NCI-H510A treated with DMSO at 0.1 percent for 48 hours (cell line): ENCODE results near the gene REG3A.

ENCODE experiments used
- DNase-seq: peaks from one replicate; lab custom pipeline; 2025; lab: John Stamatoyannopoulos, UW

The REG3A gene

DNA sequence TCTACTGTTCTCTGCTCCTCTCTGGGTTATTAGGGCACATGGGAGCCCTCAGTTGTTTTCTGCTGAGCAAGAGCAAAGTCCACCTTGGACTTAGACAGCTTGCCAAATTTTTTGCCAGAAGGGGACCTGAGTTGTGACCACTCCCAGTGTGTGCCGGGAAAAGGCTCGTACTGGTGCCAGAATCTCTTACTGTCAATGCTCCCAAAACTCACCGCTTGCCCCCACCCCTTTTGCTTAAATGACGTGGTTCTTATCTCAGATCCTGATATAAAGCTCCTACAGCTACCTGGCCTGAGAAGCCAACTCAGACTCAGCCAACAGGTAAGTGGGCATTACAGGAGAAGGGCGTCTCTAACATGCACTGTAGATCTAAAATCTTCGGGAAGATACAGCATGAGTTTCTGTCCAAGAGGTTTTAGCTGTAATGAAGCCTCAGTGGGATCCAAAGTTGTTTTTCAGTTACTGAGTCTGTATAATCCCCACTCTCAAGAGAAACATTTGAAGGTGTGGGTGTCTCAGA, 39.3 kb downstream of the REG3A start, which contains the start of gene REG1A:
REG1A (plus strand) TSS at position 295 of the 520 bp plus-strand sequence. CDS start 374 bp downstream, outside the sequence.
- no peak for DNase-seq

DNA sequence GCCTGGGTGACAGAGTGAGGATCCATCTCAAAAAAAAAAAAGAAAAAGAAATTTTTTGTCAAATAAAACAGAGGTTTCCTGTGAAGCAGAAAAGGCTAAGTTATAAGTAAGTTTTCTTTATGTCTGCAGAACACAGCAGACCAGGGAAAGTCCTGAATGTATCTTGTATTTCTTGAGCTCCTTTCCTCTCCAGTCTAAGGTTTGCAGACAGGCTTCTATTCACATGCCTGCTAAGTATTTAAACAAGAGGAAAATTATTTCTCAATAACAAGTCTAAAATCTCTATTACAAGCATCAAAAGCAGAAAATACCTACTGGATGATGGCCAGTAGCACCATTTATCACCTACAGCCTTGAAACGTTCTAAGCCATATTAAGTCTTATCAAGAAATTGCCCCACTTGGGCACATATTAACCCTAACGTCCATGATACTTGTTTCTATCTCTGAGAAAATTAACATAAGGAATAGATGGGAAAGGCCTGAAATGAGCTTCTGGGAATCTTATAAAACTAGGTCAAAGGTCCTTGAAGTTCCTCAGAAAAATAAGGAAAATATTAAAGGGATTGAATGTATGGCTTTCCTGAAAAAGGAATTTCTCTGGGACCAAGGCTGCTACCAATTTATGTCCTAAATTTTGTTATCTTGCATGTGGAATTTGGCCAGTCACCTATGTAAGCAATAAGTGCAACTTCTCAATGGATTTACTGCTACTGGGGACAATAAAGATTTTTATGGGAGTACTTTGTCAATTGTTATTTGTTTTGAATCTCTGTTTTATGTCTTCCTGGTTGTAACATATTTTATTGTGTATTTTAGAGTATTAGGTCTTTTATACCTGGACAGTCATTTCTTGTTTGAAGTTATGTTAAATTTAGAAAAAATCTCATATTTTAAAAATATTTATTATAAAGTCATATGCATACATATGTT, 42.3 kb downstream of the REG3A start:
- no peak for DNase-seq

DNA sequence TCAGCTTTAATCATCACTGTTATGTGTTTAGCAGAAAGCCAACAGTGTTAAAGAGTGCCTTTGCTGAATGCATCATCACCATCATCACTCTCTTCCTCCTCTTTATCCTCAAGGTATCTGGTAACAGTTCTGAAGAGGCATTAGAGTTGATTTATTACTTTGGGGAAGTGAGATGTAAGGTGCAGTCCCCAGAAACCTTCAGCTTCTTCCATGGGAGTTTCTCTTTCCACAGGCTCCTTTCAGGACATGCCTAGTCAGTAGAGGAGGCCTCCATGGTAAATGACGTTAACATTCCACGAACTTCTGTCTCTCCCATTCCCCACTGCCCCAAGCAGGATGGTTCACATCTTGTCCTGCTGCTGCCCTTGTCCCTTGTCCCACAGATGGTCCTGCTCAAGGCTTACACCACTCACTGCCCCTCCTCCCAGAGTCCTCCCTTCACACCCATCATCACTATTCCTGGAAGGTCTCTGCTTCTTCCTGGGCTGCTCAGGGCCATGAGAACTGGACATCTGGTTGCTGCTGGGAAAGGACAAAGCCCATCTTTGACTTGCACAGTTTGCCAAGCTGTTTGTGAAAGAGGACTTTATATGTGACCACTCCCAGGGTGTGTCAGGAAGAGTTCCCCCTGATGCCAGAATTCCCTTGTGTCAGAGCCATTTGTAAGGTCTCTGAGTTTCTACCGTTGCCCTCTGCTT, 44.6 kb downstream of the REG3A start:
- DNase-seq, result no peak

DNA sequence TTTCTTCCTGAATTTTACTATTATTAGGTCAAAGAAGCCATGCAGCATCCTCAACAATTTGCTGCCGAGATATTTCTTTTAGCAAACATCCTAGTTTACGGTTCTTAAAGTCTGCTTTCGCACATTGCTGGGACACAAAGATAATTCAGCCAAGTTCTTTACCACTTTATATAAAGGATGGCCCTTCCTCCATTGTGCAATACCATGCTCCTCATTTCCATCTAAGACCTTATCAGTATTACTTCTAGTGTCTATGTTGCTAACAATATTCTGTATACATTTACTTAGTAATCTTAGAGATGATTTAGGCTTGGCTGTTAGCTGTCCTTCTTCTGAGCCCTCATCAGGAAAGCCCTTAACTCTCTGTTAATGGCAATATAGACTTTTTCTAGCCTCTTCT, 47.3 kb downstream of the REG3A start:
- DNase-seq, result no peak
